BLaER1 treated with 17β-estradiol and CSF1 and Interleukin-3, amounts not matched to agents 10 nM and 100 nM (cell line): ENCODE measurements around the gene IRAK2.
"Not testable (repeated sequence)": the region's sequence is repeated elsewhere in the genome, so short reads cannot be mapped to it uniquely, and the experiment has no call there.

Experiments used
- H3K27ac ChIP-seq, 11 experiments: shearing (Covaris generic); formaldehyde crosslinking; 2 replicates each; pipeline ENCODE4 v1.8.1; 2022
- H3K27me3 ChIP-seq, 11 experiments: shearing (Covaris generic); formaldehyde crosslinking; 2 replicates each; pipeline ENCODE4 v1.8.1; 2022
- H3K36me3 ChIP-seq, 11 experiments: shearing (Covaris generic); formaldehyde crosslinking; 2 replicates each; pipeline ENCODE4 v1.8.1; 2022
- H3K4me1 ChIP-seq, 10 experiments: shearing (Covaris generic); formaldehyde crosslinking; 2 replicates each; pipeline ENCODE4 v1.8.1; 2022
- H3K4me2 ChIP-seq, 11 experiments: shearing (Covaris generic); formaldehyde crosslinking; 2 replicates each; pipeline ENCODE4 v1.8.1; 2022
- H3K4me3 ChIP-seq, 10 experiments: shearing (Covaris generic); formaldehyde crosslinking; 2 replicates each; pipeline ENCODE4 v1.8.1; 2022
- H3K9ac ChIP-seq, 11 experiments: shearing (Covaris generic); formaldehyde crosslinking; 2 replicates each; pipeline ENCODE4 v1.8.1; 2022
- H3K9me3 ChIP-seq, 11 experiments: shearing (Covaris generic); formaldehyde crosslinking; replicated peaks in 1 of 11; 2 replicates each; pipeline ENCODE4 v1.8.1; 2022
- H4K20me1 ChIP-seq, 11 experiments: shearing (Covaris generic); formaldehyde crosslinking; 2 replicates each; pipeline ENCODE4 v1.8.1; 2022
- Cebpa-rat ChIP-seq, 11 experiments: shearing (Covaris generic); IDR thresholded peaks; 2 replicates each; pipeline ENCODE4 v1.8.1; 2022

IRAK2 gene, protein sequence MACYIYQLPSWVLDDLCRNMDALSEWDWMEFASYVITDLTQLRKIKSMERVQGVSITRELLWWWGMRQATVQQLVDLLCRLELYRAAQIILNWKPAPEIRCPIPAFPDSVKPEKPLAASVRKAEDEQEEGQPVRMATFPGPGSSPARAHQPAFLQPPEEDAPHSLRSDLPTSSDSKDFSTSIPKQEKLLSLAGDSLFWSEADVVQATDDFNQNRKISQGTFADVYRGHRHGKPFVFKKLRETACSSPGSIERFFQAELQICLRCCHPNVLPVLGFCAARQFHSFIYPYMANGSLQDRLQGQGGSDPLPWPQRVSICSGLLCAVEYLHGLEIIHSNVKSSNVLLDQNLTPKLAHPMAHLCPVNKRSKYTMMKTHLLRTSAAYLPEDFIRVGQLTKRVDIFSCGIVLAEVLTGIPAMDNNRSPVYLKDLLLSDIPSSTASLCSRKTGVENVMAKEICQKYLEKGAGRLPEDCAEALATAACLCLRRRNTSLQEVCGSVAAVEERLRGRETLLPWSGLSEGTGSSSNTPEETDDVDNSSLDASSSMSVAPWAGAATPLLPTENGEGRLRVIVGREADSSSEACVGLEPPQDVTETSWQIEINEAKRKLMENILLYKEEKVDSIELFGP

GRCh38 chr3:10164546-10165393, at the start of gene IRAK2:
Gene IRAK2, plus strand, starts transcription at chr3:10164919. Its CDS starts 36 bp downstream, at chr3:10164955.
- Histone ChIP-seq H3K4me3 (peak within 1 kb of the TSS; percentile 72 to 100 (median 92)), H3K27ac (peak within 1 kb of the TSS; percentile 52 to 88 (median 79)), H3K4me2 (peak within 1 kb of the TSS; percentile 88 to 99 (median 95))

DNA sequence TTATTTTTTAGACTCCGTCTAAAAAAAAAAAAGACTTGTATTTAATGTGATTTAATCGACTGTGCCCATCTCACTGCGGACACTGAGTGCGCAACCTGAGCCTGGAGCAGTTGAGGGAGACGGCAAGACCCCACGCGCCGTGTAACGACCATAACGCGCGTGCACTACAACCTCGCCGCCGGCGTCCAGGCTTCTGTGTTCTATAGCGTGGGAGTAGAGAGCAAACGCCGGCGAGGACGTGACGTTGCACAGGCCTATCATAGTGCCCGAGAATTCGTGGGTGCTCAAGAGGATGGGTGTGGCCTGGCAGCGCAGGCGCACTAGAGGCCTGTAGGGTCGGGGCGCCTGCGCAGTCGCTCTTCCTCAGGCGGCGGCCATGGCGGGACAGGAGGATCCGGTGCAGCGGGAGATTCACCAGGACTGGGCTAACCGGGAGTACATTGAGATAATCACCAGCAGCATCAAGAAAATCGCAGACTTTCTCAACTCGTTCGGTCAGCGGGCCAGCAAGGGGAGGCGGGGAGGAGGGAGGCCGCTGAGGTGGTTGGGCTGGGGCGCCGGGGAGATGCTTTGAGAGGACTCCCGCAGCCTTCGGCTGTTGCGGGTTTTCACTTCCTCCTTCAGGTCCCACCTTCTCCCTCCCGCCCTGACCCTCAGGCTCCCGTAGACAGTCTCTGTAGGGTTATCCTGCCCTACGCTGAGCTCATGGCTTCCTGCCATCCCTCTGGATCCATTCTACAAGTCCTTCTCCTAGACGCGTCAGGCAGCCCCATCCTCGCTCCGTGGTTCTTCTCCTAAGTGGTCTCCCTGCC, 49.2 kb upstream of the IRAK2 start, which contains the start of gene BRK1:
Gene BRK1 (plus strand): TSS at position 350 of the 812 bp plus-strand sequence. CDS start 27 bp downstream, at position 377.
- Histone ChIP-seq H3K27me3 (no peaks in the 10 kb centered on the region), H3K4me2 (peak within 1 kb of the TSS; percentile 82 to 98 (median 93)), H3K9ac (peak within 1 kb of the TSS; percentile 78 to 89 (median 87)), H3K4me3 (peak within 1 kb of the TSS; percentile 76 to 96 (median 84)), H3K4me1 (peaks cover 24 to 41% (median 34%) of the 10 kb centered on the region in 10 experiments), H3K27ac (peak within 1 kb of the TSS; percentile 30 to 88 (median 82); a peak in 21 of 22 replicates), H4K20me1 (peaks cover 17 to 47% (median 45%) of the 10 kb centered on the region in 11 experiments; a peak in 20 of 22 replicates), H3K36me3 (peaks cover 23 to 38% (median 32%) of the 10 kb centered on the region in 11 experiments), H3K9me3 (no peaks in the 10 kb centered on the region)
- no peak for TF ChIP-seq Cebpa-rat (IDR thresholded peaks at IDR 0.05)

More at GRCh38 chr3:10164546-10165393, at the start of gene IRAK2:
- peaks cover 12 to 24% (median 23%) of the 10 kb centered on the region in 11 experiments for H3K9me3 ChIP-seq
- H3K27me3 ChIP-seq, result no peaks in the 10 kb centered on the region
- TF ChIP-seq Cebpa-rat (IDR thresholded peaks at IDR 0.05), result no peak
- H3K36me3 ChIP-seq, result peaks cover 7 to 33% (median 25%) of the 10 kb centered on the region in 11 experiments; a peak in 19 of 22 replicates
- H4K20me1 ChIP-seq, result no peaks in the 10 kb centered on the region
- peaks cover 25 to 76% (median 47%) of the 10 kb centered on the region in 10 experiments for H3K4me1 ChIP-seq
- H3K9ac ChIP-seq, result peak within 1 kb of the TSS; percentile 82 to 98 (median 84)

- peaks cover 23 to 53% (median 50%) of the 10 kb centered on the region in 11 experiments; a peak in 20 of 22 replicates for H4K20me1 ChIP-seq
- H3K4me2 ChIP-seq, result peak overlapping the region; percentile 82 to 98 (median 93)
- H3K27ac ChIP-seq, result peak overlapping the region; percentile 30 to 88 (median 82); a peak in 21 of 22 replicates
- TF ChIP-seq Cebpa-rat (IDR thresholded peaks at IDR 0.05), result no peak
- H3K9ac ChIP-seq, result peak overlapping the region; percentile 78 to 89 (median 87)
- H3K27me3 ChIP-seq, result no peaks in the 10 kb centered on the region
- peaks cover 24 to 41% (median 34%) of the 10 kb centered on the region in 10 experiments for H3K4me1 ChIP-seq
- H3K9me3 ChIP-seq, result no peaks in the 10 kb centered on the region
- H3K36me3 ChIP-seq, result peaks cover 29 to 44% (median 37%) of the 10 kb centered on the region in 11 experiments
- H3K4me3 ChIP-seq, result peak overlapping the region; percentile 76 to 96 (median 84)
These were observed 48.6 kb upstream of the IRAK2 start for GRCh38 chr3:10116138-10116460.

GRCh38 chr3:10116928-10117327, 47.8 kb upstream of the IRAK2 start:
- Histone ChIP-seq H3K9me3 (no peaks in the 10 kb centered on the region), H3K4me1 (peaks cover 24 to 41% (median 34%) of the 10 kb centered on the region in 10 experiments), H3K27ac (peak overlapping the region in 2 of 11 experiments; percentile 87 to 88; a peak in 1 of 22 replicates), H3K4me3 (peak overlapping the region; percentile 76 to 96 (median 84); a peak in 19 of 20 replicates), H4K20me1 (peaks cover 29 to 61% (median 59%) of the 10 kb centered on the region in 11 experiments; a peak in 20 of 22 replicates), H3K9ac (peak overlapping the region; percentile 78 to 89 (median 87); a peak in 21 of 22 replicates), H3K27me3 (no peaks in the 10 kb centered on the region), H3K36me3 (peaks cover 37 to 52% (median 44%) of the 10 kb centered on the region in 11 experiments), H3K4me2 (peak overlapping the region; percentile 82 to 98 (median 93))
- TF ChIP-seq Cebpa-rat (IDR thresholded peaks at IDR 0.05), result no peak

- no peak overlapping the region for H3K4me3 ChIP-seq
- H3K4me1 ChIP-seq, result peaks cover 24 to 55% (median 38%) of the 10 kb centered on the region in 10 experiments
- H3K27me3 ChIP-seq, result no peaks in the 10 kb centered on the region
- no peaks in the 10 kb centered on the region for H3K9me3 ChIP-seq
- no peak for TF ChIP-seq Cebpa-rat (IDR thresholded peaks at IDR 0.05)
- no peak overlapping the region for H3K27ac ChIP-seq
- peak overlapping the region in 2 of 11 experiments; percentile 1 to 98; a peak in 2 of 22 replicates for H3K4me2 ChIP-seq
- H3K36me3 ChIP-seq, result peaks cover 43 to 76% (median 66%) of the 10 kb centered on the region in 11 experiments
- 0 out of 22 replicates have a peak overlapping the region, but pooled peaks of 1 of the 11 experiments have one; percentile 9 for H3K9ac ChIP-seq
- peaks cover 43 to 86% (median 83%) of the 10 kb centered on the region in 11 experiments; a peak in 21 of 22 replicates for H4K20me1 ChIP-seq
These were observed 45.3 kb upstream of the IRAK2 start for GRCh38 chr3:10119376-10119775.

DNA sequence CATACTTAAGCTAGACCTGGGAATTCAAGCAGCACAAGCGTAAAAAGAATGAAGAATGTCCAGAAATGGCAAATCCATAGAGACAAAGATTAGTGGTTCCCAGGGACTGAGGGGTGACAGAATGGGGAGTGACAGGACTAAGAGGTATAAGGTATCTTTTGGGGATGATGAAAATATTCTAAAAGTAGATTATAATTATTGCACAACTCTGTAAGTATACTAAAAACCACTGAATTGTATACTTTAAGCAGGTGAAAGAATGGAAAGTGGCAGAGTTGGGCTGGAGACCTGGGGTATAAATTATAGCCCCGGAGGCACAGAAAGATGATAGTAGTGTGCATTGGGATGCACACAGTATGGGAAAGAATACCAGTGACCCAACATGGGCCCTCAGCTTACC, 43.7 kb upstream of the IRAK2 start:
- Histone ChIP-seq H3K36me3 (peaks cover 60 to 93% (median 83%) of the 10 kb centered on the region in 11 experiments), H3K4me2 (no peak overlapping the region), H3K27ac (no peak overlapping the region), H4K20me1 (peaks cover 53 to 100% (median 96%) of the 10 kb centered on the region in 11 experiments; a peak in 21 of 22 replicates), H3K4me1 (peaks cover 22 to 52% (median 34%) of the 10 kb centered on the region in 10 experiments; a peak in 19 of 20 replicates), H3K9ac (no peak overlapping the region), H3K4me3 (no peak overlapping the region), H3K9me3 (no peaks in the 10 kb centered on the region), H3K27me3 (no peaks in the 10 kb centered on the region)
- peak in 1 of 11 experiments; percentile 55; a peak in 1 of 22 replicates for TF ChIP-seq Cebpa-rat (IDR thresholded peaks at IDR 0.05)

GRCh38 chr3:10122724-10123123, 42.0 kb upstream of the IRAK2 start:
- Histone ChIP-seq H3K9me3 (no peaks in the 10 kb centered on the region), H3K4me3 (no peak overlapping the region), H3K27ac (no peak overlapping the region), H4K20me1 (peaks cover 48 to 93% (median 85%) of the 10 kb centered on the region in 11 experiments; a peak in 21 of 22 replicates), H3K9ac (no peak overlapping the region; a peak in 1 of 22 replicates), H3K36me3 (peaks cover 77 to 100% (median 93%) of the 10 kb centered on the region in 11 experiments), H3K4me2 (no peak overlapping the region), H3K4me1 (peaks cover 8 to 38% (median 19%) of the 10 kb centered on the region in 10 experiments; a peak in 17 of 20 replicates), H3K27me3 (no peaks in the 10 kb centered on the region)
- no peak for TF ChIP-seq Cebpa-rat (IDR thresholded peaks at IDR 0.05)

DNA sequence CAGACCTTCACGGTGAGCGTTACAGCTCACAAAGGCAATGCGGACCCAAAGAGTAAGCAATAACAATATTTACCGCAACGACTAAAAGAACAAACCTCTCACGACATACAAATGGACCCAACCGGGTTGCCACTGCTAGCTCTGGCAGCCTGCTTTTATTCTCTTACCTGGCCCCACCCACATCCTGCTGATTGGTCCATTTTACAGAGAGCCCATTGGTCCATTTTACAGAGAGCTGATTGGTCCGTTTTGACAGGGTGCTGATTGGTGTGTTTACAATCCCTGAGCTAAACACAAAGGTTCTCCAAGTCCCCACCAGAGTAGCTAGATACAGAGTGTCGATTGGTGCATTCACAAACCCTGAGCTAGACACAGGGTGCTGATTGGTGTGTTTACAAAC, 28.8 kb upstream of the IRAK2 start:
- Histone ChIP-seq H3K36me3 (peaks cover 0 to 16% (median 6%) of the 10 kb centered on the region in 11 experiments; a peak in 9 of 22 replicates), H3K4me1 (peaks cover 0 to 18% (median 3%) of the 10 kb centered on the region in 10 experiments; a peak in 4 of 20 replicates), H3K9me3 (peaks cover 0 to 14% (median 8%) of the 10 kb centered on the region in 11 experiments; a peak in 10 of 22 replicates)
- not testable (repeated sequence) for H4K20me1 ChIP-seq, H3K4me3 ChIP-seq, H3K27ac ChIP-seq, H3K9ac ChIP-seq, H3K4me2 ChIP-seq, H3K27me3 ChIP-seq
